Duodenal mucosa (tissue), 2 donors: ENCODE measurements around the gene RAB7A.

Source experiments
- H3K27ac ChIP-seq: one replicate; pipeline ENCODE4 v1.7.0; 2013; ENCODE audit warnings: low read depth, low read length
- H3K27me3 ChIP-seq, 2 donors: one replicate each; pipeline ENCODE4 v1.7.0; 2013; ENCODE audit warnings: low read length in 2 of 2, control low read depth in 1 of 2; ENCODE audit not compliant: insufficient read depth in 2 of 2, control insufficient read depth in 1 of 2
- H3K36me3 ChIP-seq, 2 donors: one replicate each; pipeline ENCODE4 v1.7.0; 2013; ENCODE audit warnings: low read length in 2 of 2, control low read depth in 1 of 2; ENCODE audit not compliant: insufficient read depth in 2 of 2, control insufficient read depth in 1 of 2
- H3K4me1 ChIP-seq, 2 donors: one replicate each; pipeline ENCODE4 v1.7.0; 2013; ENCODE audit warnings: low read length in 2 of 2, control low read depth in 1 of 2; ENCODE audit not compliant: insufficient read depth in 2 of 2, control insufficient read depth in 1 of 2
- H3K4me3 ChIP-seq, 2 donors: one replicate each; pipeline ENCODE4 v1.7.0; 2013; ENCODE audit warnings: low read length in 2 of 2, low read depth in 1 of 2
- H3K9ac ChIP-seq, 2 donors: one replicate each; pipeline ENCODE4 v1.7.0; 2013; ENCODE audit warnings: low read length in 2 of 2, low read depth in 1 of 2
- H3K9me3 ChIP-seq, 2 donors: one replicate each; pipeline ENCODE4 v1.7.0; 2013; ENCODE audit warnings: low read length in 2 of 2, control low read depth in 1 of 2; ENCODE audit not compliant: control insufficient read depth in 1 of 2

Gene RAB7A

GRCh38 chr3:128813097-128813496 is 87.1 kb downstream of the RAB7A start:
- Histone ChIP-seq H3K36me3 (peaks cover 27 to 78% of the 10 kb centered on the region in 2 donors), H3K27ac (no peak overlapping the region), H3K9me3 (no peaks in the 10 kb centered on the region), H3K27me3 (no peaks in the 10 kb centered on the region), H3K4me3 (no peak overlapping the region), H3K9ac (no peak overlapping the region), H3K4me1 (no peaks in the 10 kb centered on the region)

GRCh38 chr3:128814060-128814459 is 88.1 kb downstream of the RAB7A start:
- Histone ChIP-seq H3K4me3 (no peak overlapping the region), H3K9me3 (no peaks in the 10 kb centered on the region), H3K36me3 (peaks cover 21 to 77% of the 10 kb centered on the region in 2 donors), H3K4me1 (no peaks in the 10 kb centered on the region), H3K9ac (no peak overlapping the region), H3K27me3 (no peaks in the 10 kb centered on the region), H3K27ac (no peak overlapping the region)

- no peak overlapping the region for H3K4me3 ChIP-seq
- no peaks in the 10 kb centered on the region for H3K4me1 ChIP-seq
- H3K27me3 ChIP-seq = no peaks in the 10 kb centered on the region
- no peak overlapping the region for H3K9ac ChIP-seq
- peaks cover 17 to 74% of the 10 kb centered on the region in 2 donors for H3K36me3 ChIP-seq
- no peaks in the 10 kb centered on the region for H3K9me3 ChIP-seq
- H3K27ac ChIP-seq = no peak overlapping the region
Observed at GRCh38 chr3:128814519-128815317, 88.7 kb downstream of the RAB7A start.

GRCh38 chr3:128815318-128816064 is 89.5 kb downstream of the RAB7A start:
- Histone ChIP-seq H3K9ac (no peak overlapping the region), H3K36me3 (peaks cover 18 to 70% of the 10 kb centered on the region in 2 donors), H3K27ac (no peak overlapping the region), H3K4me3 (no peak overlapping the region), H3K9me3 (no peaks in the 10 kb centered on the region), H3K4me1 (no peaks in the 10 kb centered on the region), H3K27me3 (no peaks in the 10 kb centered on the region)

GRCh38 chr3:128818186-128818787 is 92.3 kb downstream of the RAB7A start:
- Histone ChIP-seq H3K27ac (no peak overlapping the region), H3K9ac (no peak overlapping the region), H3K36me3 (peaks cover 8 to 48% of the 10 kb centered on the region in 2 donors), H3K4me1 (no peaks in the 10 kb centered on the region), H3K27me3 (no peaks in the 10 kb centered on the region), H3K9me3 (no peaks in the 10 kb centered on the region), H3K4me3 (no peak overlapping the region)

GRCh38 chr3:128820252-128820839 is 94.4 kb downstream of the RAB7A start:
- Histone ChIP-seq H3K36me3 (peaks cover 4 to 28% of the 10 kb centered on the region in 2 donors), H3K27ac (no peak overlapping the region), H3K9me3 (no peaks in the 10 kb centered on the region), H3K4me3 (no peak overlapping the region), H3K9ac (no peak overlapping the region), H3K27me3 (no peaks in the 10 kb centered on the region), H3K4me1 (no peaks in the 10 kb centered on the region)

GRCh38 chr3:128823008-128823407 is 97.0 kb downstream of the RAB7A start:
- H3K4me1 ChIP-seq = no peaks in the 10 kb centered on the region
- H3K36me3 ChIP-seq = peaks cover 4 to 6% of the 10 kb centered on the region in 2 donors
- H3K4me3 ChIP-seq = no peak overlapping the region
- H3K9me3 ChIP-seq = no peaks in the 10 kb centered on the region
- no peaks in the 10 kb centered on the region for H3K27me3 ChIP-seq
- no peak overlapping the region for H3K9ac ChIP-seq
- H3K27ac ChIP-seq = no peak overlapping the region

- Histone ChIP-seq H3K4me3 (no peak overlapping the region), H3K27ac (no peak overlapping the region), H3K36me3 (peaks cover under 1 to 4% of the 10 kb centered on the region in 2 donors), H3K27me3 (no peaks in the 10 kb centered on the region), H3K9me3 (no peaks in the 10 kb centered on the region), H3K9ac (no peak overlapping the region), H3K4me1 (no peaks in the 10 kb centered on the region)
Observed at GRCh38 chr3:128823631-128824030, 97.6 kb downstream of the RAB7A start.

GRCh38 chr3:128824132-128824850 is 98.3 kb downstream of the RAB7A start:
- Histone ChIP-seq H3K27me3 (no peaks in the 10 kb centered on the region), H3K36me3 (peaks cover 0 to 4% of the 10 kb centered on the region in 2 donors), H3K9me3 (no peaks in the 10 kb centered on the region), H3K4me3 (no peak overlapping the region), H3K9ac (no peak overlapping the region), H3K27ac (no peak overlapping the region), H3K4me1 (no peaks in the 10 kb centered on the region)
